ENCODE measurements around the gene MAZ. TPM values are rescaled to one million over a fixed set of nuclear protein-coding genes. Genes with fewer than 3 reads are reported as not detected.

The MAZ gene
- total and polyA plus RNA-seq, 3 experiments from 2014 or later: 85.7 to 478 (median 455) TPM

GRCh38 chr16:29841631-29842030 lies 35.3 kb downstream of the MAZ start:
- no peak for DNase-seq
- H3K27me3 ChIP-seq (ENCODE audit: insufficient read depth, low read length, poor library complexity, severe bottlenecking): no peaks in the 10 kb centered on the region
- no peak overlapping the region for H3K4me3 ChIP-seq (ENCODE audit: low read length)
- Mint-ChIP-seq H3K4me1 (no peaks in the 10 kb centered on the region), H3K27ac (peak overlapping the region in 2 of 8 donors; percentile 17 to 71), H3K9me3 (no peaks in the 10 kb centered on the region), H3K27me3 (no peaks in the 10 kb centered on the region), H3K4me3 (no peak overlapping the region), H3K36me3 (peaks cover 5 to 89% (median 14%) of the 10 kb centered on the region in 3 donors)
- peaks cover 28% of the 10 kb centered on the region for H3K36me3 ChIP-seq (ENCODE audit: insufficient read depth, low read length)
- no peak overlapping the region for H3K27ac ChIP-seq (ENCODE audit: low read depth, low read length)
- CTCF ChIA-PET: interaction anchor here (1.3 kb wide), 1 partner anchor 191 kb away, joined by 3 read pairs; no protein-coding TSS in a partner anchor
- POLR2A ChIA-PET: interaction anchor here (0.5 kb wide), 2 partner anchors 10 to 208 kb away, joined by 3 to 6 read pairs; no protein-coding TSS in a partner anchor
- H3K4me1 ChIP-seq (ENCODE audit: insufficient read depth, low read length): no peaks in the 10 kb centered on the region
- H3K9me3 ChIP-seq (ENCODE audit: low read length): no peaks in the 10 kb centered on the region

- Mint-ChIP-seq H3K4me1 (no peaks in the 10 kb centered on the region), H3K27ac (peak overlapping the region in 6 of 8 donors; percentile 12 to 87 (median 44)), H3K4me3 (no peak overlapping the region), H3K36me3 (peaks cover 5 to 89% (median 16%) of the 10 kb centered on the region in 3 donors), H3K9me3 (no peaks in the 10 kb centered on the region), H3K27me3 (no peaks in the 10 kb centered on the region)
- no peaks in the 10 kb centered on the region for H3K4me1 ChIP-seq (ENCODE audit: insufficient read depth, low read length)
- H3K36me3 ChIP-seq (ENCODE audit: insufficient read depth, low read length): peaks cover 21% of the 10 kb centered on the region
- H3K27ac ChIP-seq (ENCODE audit: low read depth, low read length): no peak overlapping the region
- CTCF ChIA-PET: interaction anchor here (1.1 kb wide), 2 partner anchors 141 to 152 kb away, joined by 3 to 5 read pairs; no protein-coding TSS in a partner anchor
- no peaks in the 10 kb centered on the region for H3K9me3 ChIP-seq (ENCODE audit: low read length)
- no peak overlapping the region for H3K4me3 ChIP-seq (ENCODE audit: low read length)
- POLR2A ChIA-PET: no interaction called here
- no peak for DNase-seq
- H3K27me3 ChIP-seq (ENCODE audit: insufficient read depth, low read length, poor library complexity, severe bottlenecking): no peaks in the 10 kb centered on the region
These were observed 36.5 kb downstream of the MAZ start for GRCh38 chr16:29842732-29843346.

GRCh38 chr16:29843931-29844330 lies 37.6 kb downstream of the MAZ start:
- no peak for DNase-seq
- POLR2A ChIA-PET: no interaction called here
- Mint-ChIP-seq H3K9me3 (no peaks in the 10 kb centered on the region), H3K36me3 (peaks cover 5 to 89% (median 16%) of the 10 kb centered on the region in 3 donors), H3K4me1 (peaks cover 3 to 5% (median 4%) of the 10 kb centered on the region in 3 donors), H3K4me3 (no peak overlapping the region), H3K27ac (peak overlapping the region in 3 of 8 donors; percentile 63 to 94 (median 72)), H3K27me3 (no peaks in the 10 kb centered on the region)
- H3K4me1 ChIP-seq (ENCODE audit: insufficient read depth, low read length): no peaks in the 10 kb centered on the region
- H3K4me3 ChIP-seq (ENCODE audit: low read length): no peak overlapping the region
- no peaks in the 10 kb centered on the region for H3K27me3 ChIP-seq (ENCODE audit: insufficient read depth, low read length, poor library complexity, severe bottlenecking)
- no peaks in the 10 kb centered on the region for H3K9me3 ChIP-seq (ENCODE audit: low read length)
- H3K27ac ChIP-seq (ENCODE audit: low read depth, low read length): no peak overlapping the region
- CTCF ChIA-PET: interaction anchor here (5.7 to 5.8 kb wide), 2 partner anchors 25 to 36 kb away, joined by 64 to 88 read pairs; partner anchors contain the start of genes MVP and PAGR1
- H3K36me3 ChIP-seq (ENCODE audit: insufficient read depth, low read length): peaks cover 17% of the 10 kb centered on the region

DNA sequence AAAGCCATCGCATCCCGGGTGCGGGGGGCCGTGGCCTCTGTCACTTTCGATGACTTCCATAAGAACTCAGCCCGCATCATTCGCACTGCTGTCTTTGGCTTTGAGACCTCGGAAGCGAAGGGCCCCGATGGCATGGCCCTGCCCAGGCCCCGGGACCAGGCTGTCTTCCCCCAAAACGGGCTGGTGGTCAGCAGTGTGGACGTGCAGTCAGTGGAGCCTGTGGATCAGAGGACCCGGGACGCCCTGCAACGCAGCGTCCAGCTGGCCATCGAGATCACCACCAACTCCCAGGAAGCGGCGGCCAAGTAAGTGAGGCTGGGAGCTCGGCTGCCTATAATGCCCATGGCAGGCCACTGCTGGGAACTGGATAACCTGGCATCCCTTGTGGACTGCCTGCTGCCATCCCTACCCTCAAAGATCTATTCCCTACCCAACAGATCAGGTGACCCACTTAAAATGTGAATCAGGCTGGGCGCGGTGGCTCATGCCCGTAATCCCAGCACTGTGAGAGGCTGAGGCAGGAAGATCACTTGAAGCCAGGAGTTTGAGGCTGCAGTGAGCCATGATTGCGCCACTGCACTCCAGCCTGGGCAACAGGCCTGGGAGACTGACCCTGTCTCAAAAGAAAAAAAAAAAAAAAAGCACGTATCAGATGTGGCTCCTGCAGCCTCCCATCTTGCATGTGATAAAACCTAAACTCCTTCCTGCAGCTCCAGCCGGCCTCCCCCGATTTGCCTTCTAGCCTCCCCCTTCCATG lies 38.4 kb downstream of the MAZ start:
- Mint-ChIP-seq H3K27ac (peak overlapping the region in 4 of 8 donors; percentile 8 to 94 (median 44)), H3K4me3 (no peak overlapping the region), H3K4me1 (peaks cover 3 to 5% (median 4%) of the 10 kb centered on the region in 3 donors), H3K36me3 (peaks cover 5 to 81% (median 16%) of the 10 kb centered on the region in 3 donors), H3K9me3 (no peaks in the 10 kb centered on the region), H3K27me3 (no peaks in the 10 kb centered on the region)
- DNase-seq: no peak
- Histone ChIP-seq H3K4me3 (ENCODE audit: low read length) (no peak overlapping the region), H3K4me1 (ENCODE audit: insufficient read depth, low read length) (no peaks in the 10 kb centered on the region), H3K9me3 (ENCODE audit: low read length) (no peaks in the 10 kb centered on the region), H3K27me3 (ENCODE audit: insufficient read depth, low read length, poor library complexity, severe bottlenecking) (no peaks in the 10 kb centered on the region), H3K36me3 (ENCODE audit: insufficient read depth, low read length) (peaks cover 17% of the 10 kb centered on the region), H3K27ac (ENCODE audit: low read depth, low read length) (no peak overlapping the region)
- POLR2A ChIA-PET: interaction anchor here (0.6 kb wide), 1 partner anchor 682 kb away, joined by 4 read pairs; no protein-coding TSS in a partner anchor
- CTCF ChIA-PET: interaction anchor here (1.2 to 5.8 kb wide), 5 partner anchors 19 to 143 kb away, joined by 3 to 88 read pairs (median 8); partner anchors contain the start of genes CDIPT, MVP and PAGR1

GRCh38 chr16:29845656-29846055 lies 39.3 kb downstream of the MAZ start:
- Mint-ChIP-seq H3K36me3 (peaks cover 5 to 72% (median 15%) of the 10 kb centered on the region in 3 donors), H3K27me3 (no peaks in the 10 kb centered on the region), H3K27ac (peak overlapping the region in 3 of 8 donors; percentile 8 to 63 (median 23)), H3K9me3 (no peaks in the 10 kb centered on the region), H3K4me3 (no peak overlapping the region), H3K4me1 (peaks cover 3 to 8% (median 5%) of the 10 kb centered on the region in 3 donors)
- Histone ChIP-seq H3K4me3 (ENCODE audit: low read length) (no peak overlapping the region), H3K4me1 (ENCODE audit: insufficient read depth, low read length) (no peaks in the 10 kb centered on the region), H3K27ac (ENCODE audit: low read depth, low read length) (no peak overlapping the region), H3K27me3 (ENCODE audit: insufficient read depth, low read length, poor library complexity, severe bottlenecking) (no peaks in the 10 kb centered on the region), H3K36me3 (ENCODE audit: insufficient read depth, low read length) (peaks cover 17% of the 10 kb centered on the region), H3K9me3 (ENCODE audit: low read length) (no peaks in the 10 kb centered on the region)
- CTCF ChIA-PET: interaction anchor here (1.3 to 5.8 kb wide), 5 partner anchors 18 to 155 kb away, joined by 3 to 88 read pairs (median 8); partner anchors contain the start of genes CDIPT, MVP and PAGR1
- POLR2A ChIA-PET: interaction anchor here (0.6 kb wide), 1 partner anchor 682 kb away, joined by 4 read pairs; no protein-coding TSS in a partner anchor
- DNase-seq: no peak

- Histone ChIP-seq H3K4me3 (ENCODE audit: low read length) (no peak overlapping the region), H3K27ac (ENCODE audit: low read depth, low read length) (no peak overlapping the region), H3K36me3 (ENCODE audit: insufficient read depth, low read length) (peaks cover 5% of the 10 kb centered on the region), H3K9me3 (ENCODE audit: low read length) (no peaks in the 10 kb centered on the region), H3K27me3 (ENCODE audit: insufficient read depth, low read length, poor library complexity, severe bottlenecking) (no peaks in the 10 kb centered on the region), H3K4me1 (ENCODE audit: insufficient read depth, low read length) (no peaks in the 10 kb centered on the region)
- H3K27ac Mint-ChIP-seq: peak overlapping the region; percentile 45 to 68 (median 56)
- H3K27me3 Mint-ChIP-seq: no peaks in the 10 kb centered on the region
- POLR2A ChIA-PET: interaction anchor here (0.5 to 1.6 kb wide), 11 partner anchors 14 to 248 kb away, joined by 3 to 9 read pairs (median 5); partner anchors contain the start of genes KIF22, MVP and PAGR1
- H3K4me1 Mint-ChIP-seq: peaks cover 3 to 8% (median 5%) of the 10 kb centered on the region in 3 donors
- H3K9me3 Mint-ChIP-seq: no peaks in the 10 kb centered on the region
- H3K36me3 Mint-ChIP-seq: peaks cover 5 to 48% (median 11%) of the 10 kb centered on the region in 3 donors
- DNase-seq: peak; percentile 66 to 84 (median 74)
- no peak overlapping the region for H3K4me3 Mint-ChIP-seq
- CTCF ChIA-PET: interaction anchor here (0.7 to 5.8 kb wide), 50 partner anchors 8 to 208 kb away, joined by 3 to 88 read pairs (median 5); partner anchors contain the start of genes CDIPT, HIRIP3, INO80E and KIF22
These were observed 42.3 kb downstream of the MAZ start for GRCh38 chr16:29848420-29849297.

GRCh38 chr16:29849505-29849904 lies 43.2 kb downstream of the MAZ start:
- Mint-ChIP-seq H3K27me3 (no peaks in the 10 kb centered on the region), H3K4me1 (peaks cover 3 to 8% (median 5%) of the 10 kb centered on the region in 3 donors), H3K27ac (peak overlapping the region in 1 of 8 donors; percentile 76), H3K9me3 (no peaks in the 10 kb centered on the region), H3K36me3 (peaks cover 5 to 40% (median 9%) of the 10 kb centered on the region in 3 donors), H3K4me3 (no peak overlapping the region)
- ChIA-PET CTCF (interaction anchor here (0.7 to 5.8 kb wide), 24 partner anchors 7 to 209 kb away, joined by 3 to 88 read pairs (median 8); partner anchors contain the start of genes CDIPT, KIF22, MVP and PAGR1), POLR2A (interaction anchor here (0.6 to 1.6 kb wide), 3 partner anchors 17 to 62 kb away, joined by 3 to 7 read pairs (median 6); partner anchors contain the start of gene PAGR1)
- Histone ChIP-seq H3K4me3 (ENCODE audit: low read length) (no peak overlapping the region), H3K27ac (ENCODE audit: low read depth, low read length) (no peak overlapping the region), H3K27me3 (ENCODE audit: insufficient read depth, low read length, poor library complexity, severe bottlenecking) (no peaks in the 10 kb centered on the region), H3K36me3 (ENCODE audit: insufficient read depth, low read length) (peaks cover 5% of the 10 kb centered on the region), H3K4me1 (ENCODE audit: insufficient read depth, low read length) (no peaks in the 10 kb centered on the region), H3K9me3 (ENCODE audit: low read length) (no peaks in the 10 kb centered on the region)
- no peak for DNase-seq

Data from CD8-positive, alpha-beta memory T cell (primary cell).